Right lobe of liver (tissue), 4 donors: ENCODE measurements around the gene TJP2.

Experiments used
- CTCF ChIP-seq, 4 donors: fragments of 200-600 bp in 3 of 4; fragments of 450-650 bp in 1 of 4; IDR thresholded peaks; one replicate each; pipeline versions ENCODE4 v1.5.1 to v1.8.0; 2016 to 2022; ENCODE audit warnings: antibody characterized with exemption in 4 of 4, mild to moderate bottlenecking in 2 of 4
- POLR2A ChIP-seq: fragments of 450-650 bp; IDR thresholded peaks from one replicate; pipeline ENCODE4 v1.6.1; 2017; ENCODE audit warnings: antibody characterized with exemption, mild to moderate bottlenecking
- donor health status: DM: no; HTN: no; CAD: no.
- donor health status: DM: no; HTN: no; CAD: no.
- donor health status: DM: no; HTN: yes; CAD: no.

DNA sequence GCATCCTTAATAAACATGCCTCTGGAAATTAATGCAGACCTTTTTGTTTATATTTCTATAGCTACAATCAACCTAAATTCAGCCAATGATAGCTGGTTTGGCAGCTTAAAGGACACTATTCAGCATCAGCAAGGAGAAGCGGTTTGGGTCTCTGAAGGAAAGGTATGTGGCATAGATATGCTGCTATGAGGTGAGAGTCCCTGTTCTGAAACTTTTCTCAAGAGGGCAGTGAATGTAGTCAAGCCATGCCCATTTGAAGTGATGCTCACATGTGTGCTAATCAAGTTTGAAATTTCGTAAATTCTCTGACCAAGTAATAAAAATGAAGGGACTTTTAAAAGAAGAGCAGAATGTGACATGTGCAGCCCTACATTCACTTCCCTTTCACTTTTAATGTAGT lies 72.6 kb downstream of the TJP2 start:
- TF ChIP-seq CTCF (IDR thresholded peaks at IDR 0.05) (no peak), POLR2A (no peak)
